Left lung (tissue), 10 donors: Measurements from ENCODE around the gene DEAF1. TPM values are rescaled to one million over a fixed set of nuclear protein-coding genes. Genes with fewer than 3 reads are reported as not detected.
"Not testable (repeated sequence)": the region's sequence is repeated elsewhere in the genome, so short reads cannot be mapped to it uniquely, and the experiment has no call there.

Experiments
- ATAC-seq: fragments of 200-7000 bp; cut with Tn5 transposase; one replicate; pipeline ENCODE4 v1.9.1; 2020; ENCODE audit warnings: moderate library complexity
- DNase-seq, 4 donors: peaks; one replicate each; pipeline ENCODE4 v3.0.0-alpha.2; 2013 to 2020
- H3K27ac ChIP-seq, 2 donors: fragments of 200-600 bp; sonication (generic) in 1 of 2; one replicate each; pipeline versions ENCODE4 v1.5.0 to v1.8.0; 2020 to 2021
- H3K27me3 ChIP-seq, 2 donors: fragments of 200-600 bp; sonication (generic) in 1 of 2; one replicate each; pipeline versions ENCODE4 v1.5.0 to v1.8.0; 2020 to 2021
- H3K36me3 ChIP-seq, 2 donors: fragments of 200-600 bp; sonication (generic) in 1 of 2; one replicate each; pipeline versions ENCODE4 v1.5.0 to v1.8.0; 2020 to 2021
- H3K4me1 ChIP-seq, 2 donors: fragments of 200-600 bp; one replicate each; pipeline ENCODE4 v1.8.0; 2021
- H3K4me3 ChIP-seq, 2 donors: fragments of 200-600 bp; sonication (generic) in 1 of 2; one replicate each; pipeline versions ENCODE4 v1.5.0 to v1.8.0; 2020 to 2021; ENCODE audit warnings: mild to moderate bottlenecking in 1 of 2
- H3K9me3 ChIP-seq, 2 donors: fragments of 200-600 bp; sonication (generic) in 1 of 2; one replicate each; pipeline versions ENCODE4 v1.5.0 to v1.8.0; 2020 to 2021
- CTCF ChIP-seq, 2 donors: fragments of 200-600 bp; sonication (generic) in 1 of 2; IDR thresholded peaks; one replicate each; pipeline versions ENCODE4 v1.5.0 to v1.8.0; 2021; ENCODE audit warnings: antibody characterized with exemption in 2 of 2
- intact Hi-C, 2 donors: fragments of 100-400 bp; cut with DNase I; formaldehyde crosslinking; loops; one replicate each; pipeline versions ENCODE4 v1.11.2 to v1.14.2; 2022
- polyA plus RNA-seq, 6 donors: library from polyadenylated mRNA; unstranded; fragments of 120-200 nt; gene quantifications; one replicate each; pipeline ENCODE4 v1.2.1, GENCODE V29; 2013; ENCODE audit not compliant: insufficient read length in 6 of 6
- total RNA-seq, 2 donors: library from RNA; stranded (reverse); fragmentation: NEBNext Ultra II Directional; extraction: Animal tissue kit (Norgen Biotek cat#: 25700); gene quantifications; one replicate each; pipeline ENCODE4 v1.2.1, GENCODE V29; 2021
- donor health status: DM: no; HTN: yes; CAD: no.
- donor health status: DM: no; HTN: no; CAD: no.

Gene DEAF1
- total and polyA plus RNA-seq, 8 donors: 28.3 to 52.9 (median 38.4) TPM

- intact Hi-C loops: no loop called here
- H3K4me3 ChIP-seq: peak overlapping the region in 1 of 2 donors; percentile 95
Observed at GRCh38 chr11:692824-693414, 2.1 kb downstream of the DEAF1 start.

GRCh38 chr11:691710-692590 lies 3.1 kb downstream of the DEAF1 start:
- Histone ChIP-seq H3K27ac (no peak overlapping the region), H3K4me1 (peaks cover 16 to 32% of the 10 kb centered on the region in 2 donors), H3K9me3 (no peaks in the 10 kb centered on the region), H3K27me3 (no peaks in the 10 kb centered on the region), H3K36me3 (peaks cover 0 to 36% of the 10 kb centered on the region in 2 donors), H3K4me3 (no peak overlapping the region)
- no peak for TF ChIP-seq CTCF (IDR thresholded peaks at IDR 0.05)
- intact Hi-C loops: no loop called here
- DNase-seq (no peak), ATAC-seq (no peak)

More at GRCh38 chr11:692824-693414, 2.1 kb downstream of the DEAF1 start:
- H3K36me3 ChIP-seq: peaks cover 0 to 26% of the 10 kb centered on the region in 2 donors
- no peaks in the 10 kb centered on the region for H3K27me3 ChIP-seq
- DNase-seq: no peak
- no peak overlapping the region for H3K27ac ChIP-seq
- no peaks in the 10 kb centered on the region for H3K9me3 ChIP-seq
- TF ChIP-seq CTCF (IDR thresholded peaks at IDR 0.05): no peak
- no peak for ATAC-seq
- H3K4me1 ChIP-seq: peaks cover 17 to 41% of the 10 kb centered on the region in 2 donors

GRCh38 chr11:690738-691633 lies 4.0 kb downstream of the DEAF1 start:
- Histone ChIP-seq H3K4me1 (peaks cover 10 to 24% of the 10 kb centered on the region in 2 donors), H3K27me3 (no peaks in the 10 kb centered on the region), H3K4me3 (no peak overlapping the region), H3K27ac (no peak overlapping the region), H3K9me3 (no peaks in the 10 kb centered on the region), H3K36me3 (peaks cover 0 to 45% of the 10 kb centered on the region in 2 donors)
- DNase-seq: no peak
- no peak for TF ChIP-seq CTCF (IDR thresholded peaks at IDR 0.05)
- ATAC-seq: no peak
- intact Hi-C loops: no loop called here

- ATAC-seq, DNase-seq, H3K4me3 ChIP-seq, H3K27ac ChIP-seq, H3K9me3 ChIP-seq, H3K27me3 ChIP-seq, intact Hi-C loops: not testable (repeated sequence)
- Histone ChIP-seq H3K36me3 (peaks cover 0 to 53% of the 10 kb centered on the region in 2 donors), H3K4me1 (peaks cover 10 to 24% of the 10 kb centered on the region in 2 donors)
Observed at GRCh38 chr11:690244-690643, 4.8 kb downstream of the DEAF1 start.

GRCh38 chr11:689625-690024 lies 5.4 kb downstream of the DEAF1 start:
- no peak overlapping the region for H3K4me3 ChIP-seq
- intact Hi-C loops: no loop called here
- no peak overlapping the region for H3K27ac ChIP-seq
- no peaks in the 10 kb centered on the region for H3K9me3 ChIP-seq
- H3K27me3 ChIP-seq: no peaks in the 10 kb centered on the region
- ATAC-seq (peak; percentile 42), DNase-seq (no peak)
- peaks cover 0 to 59% of the 10 kb centered on the region in 2 donors for H3K36me3 ChIP-seq
- H3K4me1 ChIP-seq: peaks cover 10 to 24% of the 10 kb centered on the region in 2 donors
- no peak for TF ChIP-seq CTCF (IDR thresholded peaks at IDR 0.05)
